CD4-positive, alpha-beta T cell treated with Interleukin-6 for 4 hours (primary cell): Measurements from ENCODE around the gene LHCGR.
"Not testable (repeated sequence)": the region's sequence is repeated elsewhere in the genome, so short reads cannot be mapped to it uniquely, and the experiment has no call there.

Source experiments
- DNase-seq: peaks from one replicate; pipeline ENCODE4 v3.0.0-alpha.2; 2020; ENCODE audit warnings: mixed read lengths

The LHCGR gene

GRCh38 chr2:48739236-48739635 is 16.3 kb downstream of the LHCGR start:
- not testable (repeated sequence) for DNase-seq

DNA sequence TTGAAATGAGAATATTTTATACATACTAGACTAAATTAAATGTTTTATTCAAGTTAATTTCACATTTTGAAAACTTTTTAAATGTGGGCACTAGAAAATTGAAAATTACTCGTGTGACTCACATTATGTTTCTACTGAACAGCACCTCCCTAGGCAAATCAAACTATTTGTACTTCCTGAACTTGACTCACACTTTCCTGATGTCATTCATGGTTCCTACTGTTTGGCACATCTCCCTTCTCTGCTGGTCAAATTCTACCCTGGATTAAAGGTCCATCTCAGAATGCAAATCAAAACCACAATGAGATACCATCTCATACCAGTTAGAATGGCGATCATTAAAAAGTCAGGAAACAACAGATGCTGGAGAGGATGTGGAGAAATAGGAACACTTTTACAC is 16.7 kb downstream of the LHCGR start:
- no peak for DNase-seq

DNA sequence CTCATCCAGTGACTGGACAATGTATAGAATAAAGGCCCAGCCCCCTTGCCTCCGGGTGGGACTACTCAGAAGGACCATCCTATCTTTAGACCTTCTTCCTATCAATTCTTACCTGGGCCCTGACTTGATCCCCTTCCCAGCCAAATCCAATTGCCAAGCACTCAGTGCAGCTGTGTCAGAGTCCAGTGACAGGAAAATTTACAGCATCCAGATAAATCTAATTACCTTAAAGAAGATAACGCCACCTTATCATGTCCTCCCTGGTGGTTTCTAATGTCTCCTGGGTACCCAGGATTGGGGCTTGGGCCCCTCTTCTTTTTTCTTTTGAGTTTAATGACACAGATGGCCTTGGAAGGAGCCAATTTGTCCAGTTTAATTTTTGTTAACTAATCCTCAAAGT is 19.3 kb downstream of the LHCGR start:
- no peak for DNase-seq

GRCh38 chr2:48734576-48735303 is 20.8 kb downstream of the LHCGR start:
- no peak for DNase-seq

DNA sequence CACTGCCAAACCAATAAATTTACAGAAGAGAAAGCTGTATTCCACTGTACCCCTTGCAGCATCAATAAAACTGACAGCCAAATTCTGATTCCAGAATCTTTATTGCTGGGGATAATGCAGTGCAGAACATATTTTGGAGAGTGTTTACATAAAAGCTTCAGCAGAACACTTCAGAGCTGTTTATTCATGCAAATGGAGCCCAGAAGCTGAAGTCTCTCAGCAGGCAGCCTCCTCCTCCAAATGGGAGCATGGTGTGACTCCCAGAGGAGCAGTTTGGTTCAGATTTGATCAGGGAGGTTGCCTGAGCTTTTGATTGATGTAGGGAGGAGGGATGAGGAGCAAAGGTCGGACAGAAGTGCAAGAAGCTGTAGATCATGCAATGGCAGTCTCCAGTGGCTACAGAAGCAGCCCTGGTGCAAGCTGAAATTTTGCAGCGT is 22.4 kb downstream of the LHCGR start:
- DNase-seq: no peak

- DNase-seq: no peak
These were observed 26.7 kb downstream of the LHCGR start for GRCh38 chr2:48728840-48729239.

DNA sequence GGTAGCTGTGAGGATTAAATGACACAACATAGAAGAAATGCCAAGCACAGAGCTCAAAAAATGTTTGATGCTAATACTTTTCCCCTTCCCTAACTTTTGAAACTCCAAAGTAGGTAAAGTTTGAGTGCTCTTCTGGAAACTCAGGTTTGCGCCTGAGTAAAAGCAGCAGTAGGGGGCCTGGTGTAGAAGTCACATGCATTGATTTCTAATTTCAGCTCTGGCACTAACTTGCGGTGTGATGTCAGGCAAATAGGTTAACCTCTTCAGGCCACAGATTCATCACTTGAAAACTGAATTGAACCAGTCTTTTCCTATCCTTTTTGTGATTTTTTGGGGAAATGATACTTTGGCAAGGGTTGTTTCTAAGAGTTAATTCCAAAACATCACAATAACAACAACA is 27.2 kb downstream of the LHCGR start:
- DNase-seq: no peak

- no peak for DNase-seq
These were observed 28.0 kb downstream of the LHCGR start for GRCh38 chr2:48727560-48727959.

DNA sequence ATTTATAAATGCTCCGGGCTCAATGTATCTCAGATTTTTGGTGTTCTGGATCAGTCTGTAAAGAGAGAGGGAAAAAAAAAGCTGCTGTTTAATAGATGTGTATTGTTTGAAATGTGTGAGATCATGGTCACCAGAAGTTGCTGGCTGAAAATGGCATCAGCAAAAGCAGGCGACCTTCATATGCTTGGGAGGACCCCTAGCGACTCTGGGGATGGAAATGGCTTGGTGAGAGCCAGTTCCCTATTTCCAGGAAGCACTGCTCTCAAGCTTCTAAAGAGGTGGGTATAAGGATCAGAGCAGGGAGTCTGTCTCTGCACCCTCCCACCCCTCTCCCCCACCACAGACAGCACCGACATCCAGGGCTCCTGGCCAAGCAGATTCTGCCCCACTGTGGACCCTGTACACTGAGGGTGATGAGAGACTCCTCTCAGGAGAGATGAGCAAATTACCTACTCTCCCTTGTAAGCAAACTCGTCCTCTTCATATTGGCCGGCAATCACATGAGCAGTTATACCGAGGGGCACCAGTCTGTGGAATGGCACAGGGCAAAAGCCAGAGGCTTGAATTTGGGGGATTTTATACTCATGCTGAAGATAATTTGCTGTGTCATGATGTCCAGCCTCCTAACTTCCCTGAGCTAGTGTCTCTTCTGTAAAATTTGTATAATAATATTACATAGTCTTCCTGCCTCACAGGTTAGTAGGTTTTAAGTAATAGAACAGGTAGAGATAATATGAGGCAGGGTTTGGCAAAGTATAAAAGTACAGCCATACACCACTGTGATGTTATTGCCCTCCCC is 29.6 kb downstream of the LHCGR start:
- no peak for DNase-seq

GRCh38 chr2:48724278-48724677 is 31.2 kb downstream of the LHCGR start:
- DNase-seq: no peak

- no peak for DNase-seq
These were observed 32.4 kb downstream of the LHCGR start for GRCh38 chr2:48723129-48723528.

DNA sequence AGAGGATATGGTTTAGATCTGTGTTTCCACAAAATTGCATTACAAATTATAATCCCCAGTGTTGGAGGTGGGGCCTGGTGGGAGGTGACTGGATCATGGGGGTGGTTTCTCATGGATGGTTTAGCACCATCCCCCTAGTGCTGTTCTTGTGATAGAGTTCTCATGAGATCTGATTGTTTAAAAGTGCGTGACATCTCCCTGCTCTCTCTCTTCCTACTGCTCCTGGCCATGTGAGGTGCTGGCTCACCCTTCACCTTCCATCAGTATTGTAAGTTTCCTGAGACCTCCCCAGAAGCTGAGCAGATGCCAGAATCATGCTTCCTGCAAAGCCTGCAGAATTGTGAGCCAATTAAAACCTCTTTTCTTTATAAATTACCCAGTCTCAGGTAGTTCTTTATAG is 33.1 kb downstream of the LHCGR start:
- DNase-seq: no peak

DNA sequence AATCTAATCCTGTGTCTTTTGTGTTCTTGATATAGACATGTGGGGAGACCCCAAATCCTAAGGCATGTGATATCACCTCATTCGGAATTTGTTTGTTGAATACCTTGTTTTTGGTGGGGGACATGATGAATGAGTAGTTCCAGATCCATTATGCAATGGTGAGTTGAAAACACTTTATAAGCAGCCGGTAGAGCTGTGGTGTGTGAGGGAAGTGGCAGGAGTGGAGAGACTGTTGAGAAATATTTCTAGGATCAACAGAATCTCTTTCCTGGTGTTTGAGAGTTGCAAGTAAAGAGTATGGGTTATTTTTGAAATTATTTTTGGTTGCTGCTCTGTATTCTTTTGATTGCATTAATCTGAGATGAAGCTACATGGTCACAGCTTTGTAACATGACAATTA is 34.4 kb downstream of the LHCGR start:
- DNase-seq: no peak

DNA sequence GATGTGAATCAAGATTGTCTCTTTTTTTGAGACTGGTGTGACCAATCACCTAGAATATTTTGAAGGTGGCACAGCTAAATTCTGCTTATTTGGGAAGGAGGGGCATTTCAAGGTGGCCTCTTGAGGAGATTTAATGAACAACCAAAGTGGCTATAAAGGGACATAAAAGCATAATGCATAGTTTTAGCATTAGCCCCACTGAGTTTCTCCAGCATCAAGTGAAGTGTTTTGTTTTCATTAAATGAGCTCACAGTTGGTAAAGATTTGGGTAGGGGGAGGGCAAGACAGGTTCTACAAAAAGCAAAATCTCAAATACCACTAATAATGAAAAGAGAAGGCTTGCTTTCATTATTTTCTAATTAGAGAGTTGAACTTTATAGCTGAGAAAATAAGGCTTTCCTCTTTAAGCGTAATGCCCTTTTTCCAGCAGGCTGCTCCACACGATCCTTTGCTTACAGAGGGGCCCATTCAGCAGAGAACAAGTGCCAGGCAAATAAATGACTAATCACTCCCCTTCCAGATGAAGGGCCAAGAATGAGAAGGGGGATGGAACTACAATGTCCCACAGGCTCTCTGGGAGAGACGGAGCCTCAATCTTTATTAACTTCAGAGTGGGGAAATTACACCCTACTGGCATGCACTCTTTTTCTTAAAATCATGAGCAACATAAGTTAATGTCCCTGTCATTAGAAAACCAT is 35.9 kb downstream of the LHCGR start:
- no peak for DNase-seq

DNA sequence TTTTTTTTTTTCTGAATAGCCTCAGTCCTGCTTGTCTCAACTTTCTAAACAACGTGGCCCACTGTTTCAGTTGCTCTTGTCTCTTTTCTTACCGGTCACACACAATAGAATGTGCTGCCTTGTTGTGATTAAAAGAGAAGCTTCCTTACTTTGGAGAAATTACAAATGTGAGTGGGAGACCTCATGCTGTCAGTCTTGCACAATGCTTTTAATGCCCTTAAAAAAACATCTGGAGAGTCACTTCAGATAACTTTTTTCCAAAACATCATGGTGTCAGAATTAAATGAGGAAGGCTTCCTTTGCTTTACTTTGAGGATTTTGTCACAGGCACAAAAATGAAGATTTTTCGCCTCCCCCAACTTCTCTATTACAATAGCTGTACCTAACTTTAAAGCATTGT is 37.7 kb downstream of the LHCGR start:
- DNase-seq: no peak

DNA sequence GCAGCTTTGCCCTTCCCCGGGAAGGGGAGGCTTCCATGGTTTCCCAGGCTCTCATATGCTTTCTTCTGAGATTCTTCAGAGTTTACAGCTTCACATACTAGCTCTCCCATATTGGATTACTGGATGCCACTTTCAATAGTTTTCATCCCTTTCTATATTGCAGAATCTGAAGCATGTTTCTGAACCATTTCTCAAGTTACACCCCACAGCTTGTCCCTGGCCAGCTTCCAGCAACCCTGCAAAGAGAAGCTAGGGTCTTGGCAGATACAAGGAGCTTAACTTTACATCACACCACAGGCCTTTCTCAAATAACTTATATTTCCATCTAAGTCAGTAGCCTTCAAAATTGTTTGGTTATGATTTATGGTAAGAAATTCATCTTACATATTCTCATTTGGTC is 39.6 kb downstream of the LHCGR start:
- DNase-seq: no peak

DNA sequence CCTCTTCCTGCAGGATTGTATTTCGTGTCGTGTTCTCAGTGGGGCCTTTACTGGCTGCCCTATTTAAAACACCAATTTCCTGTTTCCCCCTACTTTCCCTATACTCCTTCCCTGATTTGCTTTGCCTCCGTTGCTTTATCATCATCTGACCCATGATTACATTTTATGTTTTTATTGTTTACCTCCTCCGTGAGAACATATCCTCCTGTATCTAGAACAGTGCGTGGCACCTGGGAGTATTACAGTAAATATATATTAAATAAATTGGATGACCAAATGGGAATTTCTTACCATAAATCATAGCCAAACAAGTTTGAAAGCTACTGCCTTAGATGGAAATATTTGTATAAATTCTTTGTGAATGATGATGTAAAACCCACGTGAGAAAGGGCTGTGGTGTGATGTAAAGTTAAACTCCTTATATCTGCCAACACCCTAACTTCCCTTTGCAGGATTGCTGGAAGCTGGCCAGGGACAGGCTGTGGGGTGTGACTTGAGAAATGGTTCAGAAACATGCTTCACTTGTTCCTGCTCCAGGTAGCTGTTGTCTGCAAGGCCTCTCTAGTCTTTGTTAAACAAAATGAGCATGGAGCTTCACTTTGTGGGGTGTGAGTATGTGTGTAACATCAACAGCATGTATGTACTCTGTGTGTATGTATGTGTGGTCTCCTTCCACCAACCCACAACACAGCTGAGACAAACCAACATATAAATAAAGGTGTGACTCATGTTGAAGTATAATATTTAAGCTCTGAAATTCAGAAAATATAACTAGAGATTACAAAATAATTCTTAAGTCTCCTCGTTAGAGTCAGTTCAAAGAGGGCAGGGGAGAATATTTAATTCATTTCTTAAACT is 40.3 kb downstream of the LHCGR start:
- no peak for DNase-seq

- DNase-seq: no peak
These were observed 41.3 kb downstream of the LHCGR start for GRCh38 chr2:48714245-48714644.

GRCh38 chr2:48713647-48714046 is 41.9 kb downstream of the LHCGR start:
- no peak for DNase-seq

DNA sequence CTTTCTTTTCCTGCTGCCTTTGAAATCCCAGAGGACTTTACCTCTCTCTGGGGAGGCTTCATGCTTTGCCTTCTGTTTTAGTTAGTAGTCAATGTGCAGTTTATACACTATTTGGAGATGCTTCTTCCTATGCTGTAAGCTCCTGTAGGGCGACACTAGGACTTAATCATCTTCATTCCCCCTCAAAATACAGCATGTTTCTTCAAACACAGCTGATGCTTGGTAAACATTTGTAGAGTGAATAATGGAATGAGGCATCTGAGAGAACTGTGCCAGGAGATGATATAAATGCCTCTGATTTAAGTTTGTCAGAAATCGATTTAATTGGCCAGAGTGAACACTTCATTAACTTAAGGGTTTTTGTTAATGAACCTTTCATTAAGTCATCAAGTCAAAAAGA is 43.4 kb downstream of the LHCGR start:
- no peak for DNase-seq

DNA sequence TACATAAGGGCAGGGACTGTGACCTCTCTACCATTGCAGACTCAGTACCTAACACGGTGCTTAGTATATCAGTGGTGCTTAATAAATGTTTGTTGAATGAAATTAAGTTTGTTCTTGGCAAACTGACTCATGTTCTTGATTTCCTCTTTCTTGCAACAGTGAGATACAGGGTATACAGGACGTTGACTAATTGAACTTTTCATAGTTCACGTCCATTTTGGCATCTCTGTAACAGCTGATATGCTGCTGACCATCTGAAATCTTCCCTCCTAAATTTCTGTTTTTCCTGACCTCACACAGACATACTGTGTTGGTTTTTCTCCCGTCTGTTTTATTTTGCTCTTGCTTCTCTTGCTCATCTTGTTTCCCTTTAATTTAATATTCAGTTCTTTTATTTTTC is 44.2 kb downstream of the LHCGR start:
- DNase-seq: no peak

DNA sequence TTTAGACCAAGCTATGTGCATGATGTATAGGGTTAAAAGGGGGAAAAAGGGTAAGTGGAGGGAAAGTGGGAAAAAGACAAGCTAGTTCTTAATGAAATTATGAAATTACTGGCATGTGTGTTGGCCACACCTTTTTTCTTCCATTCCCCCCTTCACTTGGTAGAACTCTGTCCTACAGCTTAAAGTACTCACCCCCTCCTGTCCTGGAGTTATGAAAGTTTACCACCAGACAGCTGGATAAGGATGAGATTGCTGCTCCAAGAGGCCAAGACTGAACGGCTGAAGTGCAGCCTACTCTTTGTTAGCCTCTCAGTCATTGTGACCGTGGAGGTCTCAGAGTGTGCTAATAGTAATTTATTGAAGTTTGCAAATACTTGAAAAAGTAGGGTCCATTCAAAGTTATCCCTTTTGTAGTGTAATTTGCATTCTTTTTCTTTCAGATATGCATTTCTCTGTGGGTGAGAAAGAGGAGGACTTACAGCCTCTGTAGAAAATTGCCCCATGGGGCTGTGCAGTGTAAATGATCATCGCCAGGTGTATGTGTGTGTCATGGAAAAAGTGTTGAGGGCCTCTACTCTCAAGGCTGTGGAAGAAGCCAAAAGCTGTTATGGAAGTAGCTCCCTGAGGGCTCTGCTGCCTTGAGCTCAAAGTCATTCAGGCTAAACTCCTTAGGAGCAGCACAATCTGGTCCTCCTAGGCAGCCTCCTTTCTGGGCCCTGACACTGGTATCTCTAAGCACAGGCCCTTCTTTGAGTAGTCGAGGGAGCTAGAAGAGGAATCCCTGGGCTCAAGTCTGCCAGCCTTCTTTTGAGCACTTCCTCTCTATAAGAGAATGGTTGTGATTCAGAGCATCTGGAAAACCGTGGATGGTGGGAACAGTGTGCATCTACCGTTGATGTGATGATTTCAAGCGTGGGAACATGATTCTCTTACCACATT is 46.2 kb downstream of the LHCGR start:
- no peak for DNase-seq
